Testis (tissue), 2 donors: ENCODE measurements around the gene CEACAM19.

Source experiments
- CTCF ChIP-seq, 3 experiments: fragments of 450-650 bp in 2 of 3; fragments of 200-600 bp in 1 of 3; sonication (generic) in 1 of 3; IDR thresholded peaks; one replicate each; pipeline ENCODE4 v1.5.1; 2016 to 2019; ENCODE audit warnings: antibody characterized with exemption in 3 of 3, mild to moderate bottlenecking in 2 of 3, moderate library complexity in 1 of 3
- POLR2A ChIP-seq: fragments of 450-650 bp; IDR thresholded peaks from one replicate; pipeline ENCODE4 v1.6.1; 2017; ENCODE audit warnings: antibody characterized with exemption, mild to moderate bottlenecking, moderate library complexity

- TF ChIP-seq POLR2A (no peak), CTCF (IDR thresholded peaks at IDR 0.05) (no peak)
Observed at GRCh38 chr19:44675521-44675920, 4.2 kb downstream of the CEACAM19 start.
